GM12864 (cell line): ENCODE measurements around the gene PSENEN.

Experiments
- DNase-seq: peaks from one replicate; pipeline ENCODE4 v3.0.0-alpha.2; 2011; ENCODE audit warnings: low read depth
- H3K4me3 ChIP-seq: 2 replicates; pipeline ENCODE4 v1.5.1; 2011; ENCODE audit warnings: mild to moderate bottlenecking, low read depth, low read length, control low read depth
- CTCF ChIP-seq: IDR thresholded peaks from 2 replicates; pipeline ENCODE4 v1.5.1; 2011; ENCODE audit warnings: low read depth, mild to moderate bottlenecking, moderate library complexity, low read length, control low read depth, inconsistent platforms; ENCODE audit errors: missing control alignments

The PSENEN gene

GRCh38 chr19:35741203-35741515 is 4.3 kb upstream of the PSENEN start:
- DNase-seq = no peak
- TF ChIP-seq CTCF = peak; percentile 33

GRCh38 chr19:35742121-35742724 is 3.2 kb upstream of the PSENEN start, which contains the start of gene IGFLR1:
Gene IGFLR1 (minus strand): TSS chr19:35742452. CDS start chr19:35741180, 1,272 bp downstream.
- no peak for TF ChIP-seq CTCF
- peak; percentile 79 for DNase-seq
- peak within 1 kb of the TSS; percentile 65 for H3K4me3 ChIP-seq

More at GRCh38 chr19:35741203-35741515, 4.3 kb upstream of the PSENEN start:
- peak overlapping the region; percentile 65 for H3K4me3 ChIP-seq

- no peak for TF ChIP-seq CTCF
- DNase-seq = no peak
- peak overlapping the region; percentile 77 for H3K4me3 ChIP-seq
Observed at GRCh38 chr19:35743640-35744429, 1.6 kb upstream of the PSENEN start.

DNA sequence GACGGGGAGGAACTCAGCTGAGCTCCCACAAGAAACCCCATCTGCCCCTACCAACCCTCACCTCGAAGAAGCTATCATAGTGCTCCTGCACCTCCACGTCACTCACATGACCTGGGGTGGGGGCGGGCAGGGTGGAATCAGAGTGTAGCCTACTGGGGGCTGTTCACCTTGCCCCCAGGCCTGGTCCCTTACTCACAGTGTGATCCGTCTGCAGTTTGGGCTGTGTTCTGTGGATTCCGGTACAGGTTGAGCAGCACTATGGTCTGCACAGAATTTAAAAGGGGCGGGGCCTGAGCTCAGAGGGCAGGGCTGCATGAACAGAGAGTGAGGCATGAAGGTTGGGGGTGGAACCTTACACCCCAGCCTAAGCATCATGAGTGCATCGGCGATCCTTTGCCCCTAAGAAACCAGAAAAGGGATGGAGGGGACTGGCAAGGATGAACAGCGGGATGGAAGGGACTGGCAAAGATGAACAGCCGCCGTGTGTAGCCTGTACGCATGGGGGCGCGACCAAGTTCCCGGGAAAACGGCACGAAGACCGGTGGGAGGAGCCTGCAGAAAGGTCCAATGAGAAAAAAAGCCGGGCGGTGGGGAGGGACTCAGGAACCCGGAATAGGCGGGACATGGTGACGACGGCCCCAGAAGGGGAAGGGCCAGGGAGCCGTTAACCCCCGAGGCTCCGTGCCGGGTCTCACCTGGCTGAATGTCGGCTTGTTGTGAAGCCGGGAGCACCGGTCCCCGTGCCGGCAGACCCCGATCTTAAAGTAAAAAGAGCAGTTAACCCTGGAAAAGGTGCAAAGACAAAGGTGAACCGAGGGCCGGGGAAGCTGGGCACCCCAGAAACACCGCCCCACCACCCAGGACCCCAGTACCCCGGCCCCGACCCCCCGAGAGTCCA is 772 bp upstream of the PSENEN start:
- H3K4me3 ChIP-seq = peak overlapping the region; percentile 77
- peak; percentile 12 for TF ChIP-seq CTCF
- DNase-seq = peak; percentile 82

GRCh38 chr19:35746087-35746462 is 624 bp downstream of the PSENEN start:
- DNase-seq = no peak
- peak overlapping the region; percentile 77 for H3K4me3 ChIP-seq
- no peak for TF ChIP-seq CTCF

DNA sequence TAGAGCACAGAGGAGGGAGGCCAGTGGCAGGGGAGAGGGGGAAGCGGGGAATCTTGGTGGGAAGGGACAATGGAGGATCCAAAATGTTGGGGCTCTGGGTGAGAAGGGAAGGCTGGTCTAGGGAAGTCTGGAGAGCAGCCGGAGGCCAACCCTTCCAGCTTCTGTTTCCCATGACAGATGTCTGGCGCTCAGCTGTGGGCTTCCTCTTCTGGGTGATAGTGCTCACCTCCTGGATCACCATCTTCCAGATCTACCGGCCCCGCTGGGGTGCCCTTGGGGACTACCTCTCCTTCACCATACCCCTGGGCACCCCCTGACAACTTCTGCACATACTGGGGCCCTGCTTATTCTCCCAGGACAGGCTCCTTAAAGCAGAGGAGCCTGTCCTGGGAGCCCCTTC is 1.1 kb downstream of the PSENEN start:
- TF ChIP-seq CTCF = no peak
- DNase-seq = no peak
- H3K4me3 ChIP-seq = peak overlapping the region; percentile 77; the same call in 1 of the 2 replicates
